SH-SY5Y (cell line): Measurements from ENCODE around the gene DTX2.
"Not testable (repeated sequence)": the region's sequence is repeated elsewhere in the genome, so short reads cannot be mapped to it uniquely, and the experiment has no call there.

Source experiments
- GATA2 ChIP-seq: IDR thresholded peaks from 2 replicates; pipeline ENCODE4 v1.6.1; 2011; ENCODE audit warnings: mild to moderate bottlenecking, low read depth, low read length
- GATA3 ChIP-seq: IDR thresholded peaks from 2 replicates; pipeline ENCODE4 v1.6.1; 2011; ENCODE audit warnings: low read depth, mild to moderate bottlenecking, low read length, moderate library complexity

DTX2 gene

GRCh38 chr7:76507723-76508406 lies 46.4 kb downstream of the DTX2 start:
- no peak for TF ChIP-seq GATA3
- TF ChIP-seq GATA2, result no peak

- no peak for TF ChIP-seq GATA2
- TF ChIP-seq GATA3, result no peak
These were observed 48.7 kb downstream of the DTX2 start, which contains the start of gene UPK3B for GRCh38 chr7:76509931-76510877. UPK3B (plus strand) TSS chr7:76510552; CDS start chr7:76510653, 101 bp downstream.

- TF ChIP-seq GATA2 (no peak), GATA3 (no peak)
These were observed 51.7 kb downstream of the DTX2 start for GRCh38 chr7:76512941-76513816.

GRCh38 chr7:76513817-76514799 lies 52.6 kb downstream of the DTX2 start:
- no peak for TF ChIP-seq GATA2

- no peak for TF ChIP-seq GATA3
- no peak for TF ChIP-seq GATA2
These were observed 53.6 kb downstream of the DTX2 start for GRCh38 chr7:76514926-76515771.

- no peak for TF ChIP-seq GATA2
- TF ChIP-seq GATA3, result no peak
These were observed 54.5 kb downstream of the DTX2 start for GRCh38 chr7:76515999-76516443.

GRCh38 chr7:76543197-76543596 lies 81.7 kb downstream of the DTX2 start, which contains the start of gene SPDYE16:
SPDYE16 (minus strand) TSS chr7:76543297; CDS start chr7:76541459, 1,838 bp downstream.
- not testable (repeated sequence) for TF ChIP-seq GATA2, GATA3
